Effector memory CD8-positive, alpha-beta T cell (primary cell): ENCODE measurements around the gene KIF3B.
A peak's percentile ranks its signal among the peaks of the same experiment; 100 is the strongest.
"Not testable (repeated sequence)": the region's sequence is repeated elsewhere in the genome, so short reads cannot be mapped to it uniquely, and the experiment has no call there.

Experiments used
- ATAC-seq: fragments of 150-1000 bp; cut with Tn5 transposase; replicated peaks from 2 replicates; pipeline ENCODE4 v1.10.0; 2021; ENCODE audit warnings: mild to moderate bottlenecking, moderate library complexity
- DNase-seq, 3 experiments: peaks; one replicate each; pipeline ENCODE4 v3.0.0; 2021
- H3K27ac Mint-ChIP-seq, 2 donors: one replicate each; pipeline ENCODE4 v1.8.0; 2022; ENCODE audit warnings: mild to moderate bottlenecking in 2 of 2, mixed read lengths in 2 of 2, moderate library complexity in 2 of 2
- H3K27me3 Mint-ChIP-seq, 2 donors: one replicate each; pipeline ENCODE4 v1.8.0; 2022; ENCODE audit warnings: mixed read lengths in 2 of 2
- H3K36me3 Mint-ChIP-seq: one replicate; pipeline ENCODE4 v1.8.0; 2022; ENCODE audit warnings: mild to moderate bottlenecking, moderate library complexity, mixed read lengths; ENCODE audit not compliant: insufficient read depth
- H3K4me1 Mint-ChIP-seq, 2 donors: one replicate each; pipeline ENCODE4 v1.8.0; 2022; ENCODE audit warnings: low read depth in 2 of 2, mixed read lengths in 2 of 2
- H3K4me3 Mint-ChIP-seq, 2 donors: one replicate each; pipeline ENCODE4 v1.8.0; 2022; ENCODE audit warnings: mild to moderate bottlenecking in 2 of 2, mixed read lengths in 2 of 2, moderate library complexity in 2 of 2
- H3K9me3 Mint-ChIP-seq, 2 donors: one replicate each; pipeline ENCODE4 v1.8.0; 2022; ENCODE audit warnings: mixed read lengths in 2 of 2

KIF3B gene

DNA sequence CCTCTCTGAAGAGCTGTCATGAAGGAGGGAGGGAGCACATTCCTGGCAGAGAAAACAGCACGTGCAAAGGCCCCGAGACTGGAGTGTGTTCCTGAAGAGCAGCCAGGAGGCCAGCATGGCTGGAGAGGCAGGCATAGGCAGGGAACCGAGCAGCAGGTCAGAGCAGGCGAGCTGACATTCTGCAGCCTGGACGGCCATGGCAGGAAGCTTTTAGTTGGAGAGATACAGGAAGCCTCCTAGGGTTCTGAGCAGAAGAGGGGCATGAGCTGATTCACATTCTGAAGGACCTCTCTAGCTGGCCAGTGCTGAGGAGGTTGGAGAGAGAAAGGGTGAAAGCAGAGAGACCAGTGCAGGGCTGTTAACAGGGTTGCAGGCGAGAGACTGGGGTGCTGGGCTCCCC, 40.0 kb upstream of the KIF3B start:
- Mint-ChIP-seq H3K9me3 (no peaks in the 10 kb centered on the region), H3K27ac (peak overlapping the region; percentile 1 to 12), H3K4me1 (peaks cover 10 to 11% of the 10 kb centered on the region in 2 donors), H3K36me3 (peaks cover 10% of the 10 kb centered on the region), H3K4me3 (no peak overlapping the region), H3K27me3 (no peaks in the 10 kb centered on the region)
- no peak for ATAC-seq
- no peak for DNase-seq

DNA sequence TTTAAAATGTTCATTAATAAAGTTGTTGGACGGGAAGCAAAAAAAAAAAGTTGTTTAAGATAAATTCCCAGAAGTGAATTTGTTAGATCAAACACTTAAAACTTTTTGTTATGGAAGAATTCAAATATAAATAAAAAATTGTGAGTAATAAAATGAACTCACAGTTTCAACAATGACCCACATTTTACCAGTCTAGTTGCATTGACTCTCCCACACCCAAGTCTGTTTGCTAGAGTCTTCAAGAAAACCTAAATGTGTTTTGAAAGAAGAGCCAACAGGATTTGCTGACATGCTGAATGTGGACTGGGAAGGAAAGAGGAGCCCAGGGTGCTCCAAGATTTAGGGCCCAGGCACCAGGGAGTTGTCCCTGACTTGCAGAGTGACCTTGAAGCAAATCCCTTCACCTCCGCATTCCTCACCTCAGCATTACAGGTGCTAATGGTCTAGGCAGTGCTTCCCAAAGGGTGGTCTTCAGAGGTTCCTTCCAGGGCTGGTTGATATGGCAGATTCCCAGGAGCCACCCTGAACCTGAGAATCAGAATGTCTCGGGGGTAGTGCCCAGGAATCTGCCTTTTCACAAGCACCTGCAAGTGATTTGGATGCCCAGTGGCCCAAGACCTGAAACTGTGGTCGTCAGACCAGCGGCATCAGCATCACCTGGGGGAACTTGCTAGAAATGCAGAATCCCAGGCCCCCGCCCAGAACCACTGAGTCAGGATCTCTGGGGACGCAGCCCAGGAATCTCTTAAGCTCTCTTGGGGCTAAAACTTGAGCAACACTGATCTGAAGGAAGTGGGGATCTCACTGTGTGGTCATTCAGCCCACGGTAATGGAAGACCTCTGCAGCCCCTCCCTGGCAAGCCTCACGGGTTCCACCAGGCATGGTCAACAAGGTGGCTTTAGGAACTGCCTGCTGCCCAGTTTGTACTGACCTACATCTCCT, 38.7 kb upstream of the KIF3B start:
- peaks cover 8% of the 10 kb centered on the region for H3K36me3 Mint-ChIP-seq
- no peaks in the 10 kb centered on the region for H3K4me1 Mint-ChIP-seq
- no peaks in the 10 kb centered on the region for H3K27me3 Mint-ChIP-seq
- no peak overlapping the region for H3K4me3 Mint-ChIP-seq
- no peak for ATAC-seq
- DNase-seq, result no peak
- H3K9me3 Mint-ChIP-seq, result no peaks in the 10 kb centered on the region
- H3K27ac Mint-ChIP-seq, result no peak overlapping the region

DNA sequence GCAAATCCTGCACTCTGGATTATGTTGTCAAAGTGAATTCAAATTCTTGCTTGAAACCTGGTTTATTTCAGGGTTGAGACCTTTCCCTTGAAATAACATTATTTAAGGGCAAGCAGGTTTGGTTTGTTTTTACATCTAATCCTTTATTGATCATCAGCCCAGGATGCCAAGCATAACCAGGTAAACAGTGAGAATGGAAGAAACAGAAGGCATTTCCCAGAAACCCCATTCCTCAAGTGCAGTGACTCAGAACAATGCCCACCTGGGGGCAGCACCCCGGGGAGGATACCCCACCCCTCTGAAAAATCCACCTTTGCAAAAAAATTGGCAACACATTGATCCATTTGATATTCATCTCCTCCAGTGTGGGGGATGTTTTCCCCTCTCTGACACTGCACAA, 37.2 kb upstream of the KIF3B start:
- no peaks in the 10 kb centered on the region for H3K9me3 Mint-ChIP-seq
- ATAC-seq (no peak), DNase-seq (no peak)
- no peaks in the 10 kb centered on the region for H3K36me3 Mint-ChIP-seq
- no peaks in the 10 kb centered on the region for H3K4me1 Mint-ChIP-seq
- no peaks in the 10 kb centered on the region for H3K27me3 Mint-ChIP-seq
- no peak overlapping the region for H3K27ac Mint-ChIP-seq
- H3K4me3 Mint-ChIP-seq, result no peak overlapping the region

DNA sequence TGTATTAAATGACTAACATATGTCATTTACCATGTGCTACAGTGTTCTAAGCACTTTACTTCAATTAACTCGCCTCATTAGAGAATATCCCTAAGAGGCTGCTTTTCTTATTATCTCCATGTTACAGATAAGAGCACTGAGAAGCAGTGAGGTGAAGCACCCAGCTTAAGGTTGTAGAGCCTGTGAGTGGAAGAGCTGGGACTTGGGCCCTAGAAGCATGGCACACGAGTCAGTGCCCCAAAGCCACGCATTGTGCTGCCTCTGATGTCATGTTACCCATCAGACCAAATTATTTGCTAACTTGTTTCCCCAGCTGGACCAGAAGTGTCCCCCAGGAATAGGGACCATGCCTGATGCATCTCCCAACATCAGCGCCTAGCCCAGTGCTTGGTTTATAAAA, 35.6 kb upstream of the KIF3B start:
- DNase-seq, result no peak
- no peak overlapping the region for H3K27ac Mint-ChIP-seq
- no peaks in the 10 kb centered on the region for H3K4me1 Mint-ChIP-seq
- H3K36me3 Mint-ChIP-seq, result no peaks in the 10 kb centered on the region
- H3K27me3 Mint-ChIP-seq, result no peaks in the 10 kb centered on the region
- no peak overlapping the region for H3K4me3 Mint-ChIP-seq
- ATAC-seq, result no peak
- no peaks in the 10 kb centered on the region for H3K9me3 Mint-ChIP-seq

DNA sequence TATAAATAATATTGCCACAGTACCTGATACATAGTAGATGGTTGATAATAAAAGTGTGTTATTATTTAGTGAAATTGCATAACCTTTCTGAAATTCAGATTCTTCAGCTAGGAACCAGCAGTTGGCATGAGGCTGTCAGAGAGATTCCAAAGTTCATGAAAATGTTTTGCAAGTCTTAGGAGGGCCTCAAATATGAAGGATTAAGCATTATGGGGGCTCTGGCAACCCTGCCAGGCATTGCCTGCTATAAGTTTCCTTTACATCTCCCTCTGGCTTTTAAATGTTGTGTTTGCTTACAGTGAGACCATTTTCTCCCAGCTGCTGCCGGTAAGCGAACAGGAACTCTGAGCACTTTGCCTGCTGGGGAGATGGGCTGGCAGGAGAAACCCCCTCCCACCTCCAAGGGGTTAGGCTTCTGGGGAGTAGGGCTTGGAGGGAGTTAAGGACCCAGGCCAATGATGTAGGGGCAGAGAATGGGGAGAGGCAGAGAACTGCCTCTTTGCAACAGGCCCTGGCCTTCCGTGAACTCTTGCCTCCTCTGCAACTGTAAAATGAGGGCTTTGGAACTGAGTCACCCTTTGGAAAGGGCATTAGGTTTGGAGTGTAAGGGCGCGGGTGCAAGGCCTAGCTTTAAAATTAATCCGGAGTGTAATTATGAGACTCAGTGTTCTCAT, 33.2 kb upstream of the KIF3B start:
- ATAC-seq (no peak), DNase-seq (no peak)
- Mint-ChIP-seq H3K36me3 (no peaks in the 10 kb centered on the region), H3K27ac (no peak overlapping the region), H3K27me3 (no peaks in the 10 kb centered on the region), H3K9me3 (no peaks in the 10 kb centered on the region), H3K4me3 (no peak overlapping the region), H3K4me1 (no peaks in the 10 kb centered on the region)

DNA sequence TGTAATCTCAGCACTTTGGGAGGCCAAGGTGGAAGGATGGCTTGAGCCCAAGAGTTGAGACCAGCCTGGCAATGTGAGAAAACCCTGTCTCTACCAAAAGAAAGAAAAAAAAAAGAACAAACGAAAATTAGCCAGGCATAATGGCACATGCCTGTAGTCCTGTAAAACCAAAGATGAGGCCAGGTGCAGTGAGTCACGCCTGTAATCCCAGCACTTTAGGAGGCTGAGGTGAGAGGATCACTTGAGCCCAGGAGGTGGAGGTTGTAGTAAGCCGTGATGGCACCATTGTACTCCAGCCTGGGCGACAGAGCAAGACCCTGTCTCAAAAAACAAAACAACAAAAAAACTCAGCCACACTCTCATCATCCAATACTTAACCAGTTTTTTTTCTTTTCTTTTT, 32.5 kb upstream of the KIF3B start:
- H3K4me3 Mint-ChIP-seq, result no peak overlapping the region
- H3K27me3 Mint-ChIP-seq, result no peaks in the 10 kb centered on the region
- H3K36me3 Mint-ChIP-seq, result no peaks in the 10 kb centered on the region
- no peak overlapping the region for H3K27ac Mint-ChIP-seq
- ATAC-seq (no peak), DNase-seq (no peak)
- no peaks in the 10 kb centered on the region for H3K9me3 Mint-ChIP-seq
- no peaks in the 10 kb centered on the region for H3K4me1 Mint-ChIP-seq

DNA sequence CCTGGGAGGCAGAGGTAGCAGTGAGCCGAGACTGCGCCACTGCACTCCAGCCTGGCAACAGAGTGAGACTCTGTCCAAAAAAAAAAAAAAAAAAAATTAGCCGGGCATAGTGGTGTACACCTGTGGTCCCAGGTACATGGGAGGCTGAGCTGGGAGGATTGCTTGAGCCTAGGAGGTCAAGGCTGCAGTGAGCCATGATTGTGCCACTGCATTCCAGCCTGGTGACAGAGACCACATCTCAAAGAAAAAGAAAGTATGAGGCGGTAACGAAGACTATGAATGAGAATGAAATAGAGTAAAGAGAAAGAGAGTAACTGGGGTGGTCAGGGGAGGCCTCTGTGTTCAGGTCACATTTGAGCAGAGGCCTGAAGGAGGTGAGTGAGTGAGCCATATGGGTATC, 31.2 kb upstream of the KIF3B start:
- H3K36me3 Mint-ChIP-seq, H3K27me3 Mint-ChIP-seq, DNase-seq, H3K4me1 Mint-ChIP-seq, ATAC-seq, H3K27ac Mint-ChIP-seq, H3K9me3 Mint-ChIP-seq, H3K4me3 Mint-ChIP-seq: not testable (repeated sequence)

DNA sequence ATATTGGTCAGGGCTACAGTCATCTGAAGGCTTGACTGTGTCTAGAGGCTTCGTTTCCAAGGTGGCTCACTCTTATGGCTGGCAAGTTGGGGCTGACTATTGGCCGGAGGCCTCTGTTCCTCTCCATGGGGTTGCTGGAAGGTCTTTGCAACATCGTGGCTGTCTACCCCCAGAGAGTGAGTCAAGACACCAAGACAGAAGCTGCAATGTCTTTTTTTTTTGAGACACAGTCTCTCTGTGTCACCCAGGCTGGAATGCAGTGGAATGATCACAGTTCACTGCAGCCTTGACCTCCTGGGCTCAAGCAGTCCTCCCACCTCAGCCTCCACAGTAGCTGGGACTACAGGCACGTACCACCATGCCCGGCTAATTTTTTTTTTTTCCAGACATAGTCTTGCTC, 29.4 kb upstream of the KIF3B start:
- no peaks in the 10 kb centered on the region for H3K27me3 Mint-ChIP-seq
- H3K4me3 Mint-ChIP-seq, result no peak overlapping the region
- DNase-seq, result no peak
- no peak for ATAC-seq
- H3K4me1 Mint-ChIP-seq, result peaks cover 7 to 9% of the 10 kb centered on the region in 2 donors
- H3K9me3 Mint-ChIP-seq, result no peaks in the 10 kb centered on the region
- H3K36me3 Mint-ChIP-seq, result no peaks in the 10 kb centered on the region
- no peak overlapping the region for H3K27ac Mint-ChIP-seq

DNA sequence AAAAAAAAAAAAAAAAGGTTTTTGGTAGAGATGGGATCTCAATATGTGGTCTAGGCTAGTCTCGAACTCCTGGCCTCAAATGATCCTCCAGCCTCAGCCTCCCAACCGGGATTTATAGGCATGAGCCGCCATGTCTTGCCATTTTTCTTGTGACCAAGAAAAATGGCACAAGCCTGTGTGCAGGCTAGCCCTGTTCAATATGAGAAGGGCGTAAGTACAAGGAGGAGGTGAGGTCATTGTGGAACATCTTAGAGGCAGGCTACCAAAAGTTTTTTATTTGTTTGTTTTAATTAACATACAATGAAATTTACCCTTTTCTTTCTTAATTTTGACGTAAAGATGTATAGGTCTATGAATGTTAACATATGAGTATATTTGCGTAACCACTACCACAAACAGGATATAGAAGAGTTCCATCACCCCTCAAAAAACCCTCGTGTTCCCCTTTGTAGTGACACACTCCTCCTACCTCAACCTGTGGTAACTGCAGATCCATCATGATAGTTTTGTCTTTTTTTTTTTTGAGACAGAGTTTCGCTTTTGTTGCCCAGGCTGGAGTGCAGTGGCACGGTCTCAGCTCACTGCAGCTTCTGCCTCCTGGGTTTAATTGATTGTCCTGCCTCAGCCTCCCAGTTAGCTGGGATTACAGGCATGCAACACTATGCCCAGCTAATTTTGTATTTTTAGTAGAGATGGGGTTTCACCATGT, 28.3 kb upstream of the KIF3B start:
- Mint-ChIP-seq H3K9me3 (no peaks in the 10 kb centered on the region), H3K4me3 (peak overlapping the region; percentile 7 to 38), H3K27ac (peak overlapping the region; percentile 18 to 28), H3K36me3 (no peaks in the 10 kb centered on the region), H3K27me3 (no peaks in the 10 kb centered on the region), H3K4me1 (peaks cover 7 to 9% of the 10 kb centered on the region in 2 donors)
- ATAC-seq, result peak; percentile 99
- DNase-seq, result peak; percentile 26 to 38 (median 34)

DNA sequence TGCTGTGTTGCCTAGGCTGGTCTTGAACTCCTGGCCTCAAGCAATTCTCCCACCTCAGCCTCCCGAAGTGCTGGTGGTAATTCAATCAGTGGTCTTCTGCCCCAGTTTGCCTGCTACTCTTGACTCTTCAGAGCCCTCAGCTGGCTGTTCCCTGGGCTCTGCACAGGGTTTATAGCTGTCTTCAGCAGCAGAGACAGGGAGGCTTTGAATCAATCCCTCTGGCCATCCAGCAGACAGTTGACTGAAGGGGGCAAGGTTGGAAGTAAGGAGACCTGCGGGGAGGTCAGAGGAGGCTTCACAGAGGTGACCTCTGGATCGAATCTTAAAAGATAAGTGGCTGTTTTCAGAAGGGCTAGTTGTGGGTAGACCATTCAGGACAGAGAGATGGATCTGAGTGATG, 26.0 kb upstream of the KIF3B start:
- DNase-seq, result no peak
- no peaks in the 10 kb centered on the region for H3K27me3 Mint-ChIP-seq
- no peak for ATAC-seq
- H3K36me3 Mint-ChIP-seq, result no peaks in the 10 kb centered on the region
- H3K9me3 Mint-ChIP-seq, result no peaks in the 10 kb centered on the region
- peak overlapping the region in 1 of 2 donors; percentile 9 for H3K4me3 Mint-ChIP-seq
- H3K4me1 Mint-ChIP-seq, result peaks cover 7 to 9% of the 10 kb centered on the region in 2 donors
- peak overlapping the region in 1 of 2 donors; percentile 87 for H3K27ac Mint-ChIP-seq

DNA sequence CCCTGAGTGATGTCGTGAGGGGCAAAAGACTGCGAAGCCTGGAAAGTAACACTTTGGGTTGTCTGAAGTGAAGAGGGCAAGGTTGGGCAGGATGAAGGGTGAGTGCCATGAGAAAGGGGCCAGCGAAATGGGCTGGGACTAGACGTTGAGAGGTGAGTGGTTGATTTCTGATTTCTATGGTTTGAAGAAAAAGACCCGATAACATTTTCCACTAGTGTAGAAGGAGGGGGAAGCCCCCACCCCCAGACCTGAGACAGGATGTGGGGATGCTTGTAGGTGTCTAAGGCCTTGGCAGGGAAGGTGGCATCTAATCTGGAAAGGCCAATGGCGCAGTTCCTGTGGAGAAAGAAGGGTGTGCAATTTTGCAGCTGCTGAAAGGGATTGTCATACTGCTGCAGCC, 25.3 kb upstream of the KIF3B start:
- Mint-ChIP-seq H3K9me3 (no peaks in the 10 kb centered on the region), H3K27ac (peak overlapping the region in 1 of 2 donors; percentile 87), H3K4me1 (peaks cover 7 to 9% of the 10 kb centered on the region in 2 donors), H3K36me3 (no peaks in the 10 kb centered on the region), H3K27me3 (no peaks in the 10 kb centered on the region), H3K4me3 (no peak overlapping the region)
- ATAC-seq, result no peak
- no peak for DNase-seq

DNA sequence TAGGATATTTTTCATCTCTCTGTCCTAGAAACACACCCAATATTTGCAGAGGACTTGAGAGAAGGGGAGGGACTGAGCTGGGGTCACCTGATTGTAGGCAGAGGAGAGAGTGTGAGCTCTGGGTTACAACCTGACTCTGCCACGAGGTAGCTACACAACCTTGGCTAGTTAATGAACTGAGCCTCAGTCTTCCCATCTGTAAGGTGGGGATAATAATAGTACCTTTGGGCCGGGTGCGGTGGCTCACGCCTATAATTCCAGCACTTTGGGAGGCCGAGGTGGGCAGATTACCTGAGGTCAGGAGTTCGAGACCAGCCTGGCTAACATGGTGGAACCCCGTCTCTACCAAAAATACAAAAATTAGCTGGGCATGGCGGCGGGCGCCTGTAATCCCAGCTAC, 16.5 kb upstream of the KIF3B start:
- not testable (repeated sequence) for H3K27me3 Mint-ChIP-seq, H3K9me3 Mint-ChIP-seq, ATAC-seq, H3K4me3 Mint-ChIP-seq, H3K4me1 Mint-ChIP-seq, H3K36me3 Mint-ChIP-seq, H3K27ac Mint-ChIP-seq, DNase-seq

DNA sequence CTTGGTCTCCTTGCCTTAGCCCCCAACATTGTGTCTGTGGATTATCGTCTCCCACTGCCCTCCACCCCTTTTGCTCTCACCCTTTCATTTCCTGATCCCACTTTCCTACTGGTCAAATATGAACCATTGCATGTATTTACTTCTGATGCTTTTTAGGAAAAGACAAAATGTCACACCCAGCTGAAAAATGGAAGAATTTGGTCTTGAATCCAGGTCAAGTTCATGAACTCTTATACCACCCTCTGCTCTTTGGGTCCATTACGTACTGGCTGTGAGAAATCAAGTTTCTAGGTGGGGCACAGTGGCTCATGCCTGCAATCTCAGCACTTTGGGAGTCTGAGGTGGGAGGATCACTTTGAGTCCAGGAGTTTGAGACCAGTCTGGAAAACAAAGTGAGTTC, 15.8 kb upstream of the KIF3B start:
- Mint-ChIP-seq H3K27me3 (no peaks in the 10 kb centered on the region), H3K27ac (no peak overlapping the region), H3K4me1 (no peaks in the 10 kb centered on the region), H3K9me3 (no peaks in the 10 kb centered on the region), H3K36me3 (no peaks in the 10 kb centered on the region), H3K4me3 (no peak overlapping the region)
- ATAC-seq, result no peak
- no peak for DNase-seq
